ENCODE data around the gene EEF1AKMT3.

DNA sequence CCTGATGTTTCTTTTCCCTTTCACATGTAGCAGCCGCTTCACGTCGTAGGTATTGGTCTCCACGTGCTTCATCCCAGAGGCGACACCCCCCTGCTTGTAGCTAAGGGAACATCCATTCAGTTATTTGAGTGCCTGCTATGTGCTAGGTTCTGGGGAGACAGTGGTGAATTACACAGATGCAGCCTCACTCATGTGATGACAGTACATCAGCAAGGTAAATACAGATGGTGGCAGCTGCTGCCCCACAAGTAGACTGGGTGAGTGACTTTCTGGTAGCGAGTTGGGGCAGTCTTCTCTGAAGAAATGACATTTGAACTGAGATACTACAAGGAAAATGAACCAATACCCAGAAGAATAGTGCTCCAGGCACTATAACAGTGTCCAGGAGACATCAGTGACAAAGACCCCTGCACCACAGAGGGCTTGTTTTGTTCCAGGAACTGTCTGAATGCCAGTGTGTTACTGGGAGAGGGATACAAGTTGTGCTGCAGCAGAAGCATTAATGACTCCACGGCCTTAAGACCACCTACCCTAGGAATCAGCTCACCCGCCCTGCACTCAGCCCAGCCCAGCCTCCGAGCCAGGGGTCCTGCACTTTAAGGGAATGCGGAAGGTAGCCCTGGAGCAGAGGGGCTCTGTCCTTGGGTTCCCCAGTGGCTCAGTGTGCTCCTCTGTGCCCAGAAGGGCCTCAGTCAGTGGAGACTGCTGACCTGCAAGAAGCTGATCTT is 38.8 kb downstream of the EEF1AKMT3 start:
- TF ChIP-seq CTBP1 (IDR thresholded peaks at IDR 0.05; ENCODE audit: borderline replicate concordance), result no peak
- TF ChIP-seq FOXA1 (IDR thresholded peaks at IDR 0.05), result no peak
- no peak for TF ChIP-seq PKNOX1 (IDR thresholded peaks at IDR 0.05)
